HG03196 (cell line): Measurements from ENCODE around the gene COL4A1.

Source experiments
- ATAC-seq: cut with Tn5 transposase; IDR thresholded peaks from one replicate; pipeline ENCODE4 v1.9.1; 2021; ENCODE audit not compliant: unreplicated experiment

COL4A1 gene

DNA sequence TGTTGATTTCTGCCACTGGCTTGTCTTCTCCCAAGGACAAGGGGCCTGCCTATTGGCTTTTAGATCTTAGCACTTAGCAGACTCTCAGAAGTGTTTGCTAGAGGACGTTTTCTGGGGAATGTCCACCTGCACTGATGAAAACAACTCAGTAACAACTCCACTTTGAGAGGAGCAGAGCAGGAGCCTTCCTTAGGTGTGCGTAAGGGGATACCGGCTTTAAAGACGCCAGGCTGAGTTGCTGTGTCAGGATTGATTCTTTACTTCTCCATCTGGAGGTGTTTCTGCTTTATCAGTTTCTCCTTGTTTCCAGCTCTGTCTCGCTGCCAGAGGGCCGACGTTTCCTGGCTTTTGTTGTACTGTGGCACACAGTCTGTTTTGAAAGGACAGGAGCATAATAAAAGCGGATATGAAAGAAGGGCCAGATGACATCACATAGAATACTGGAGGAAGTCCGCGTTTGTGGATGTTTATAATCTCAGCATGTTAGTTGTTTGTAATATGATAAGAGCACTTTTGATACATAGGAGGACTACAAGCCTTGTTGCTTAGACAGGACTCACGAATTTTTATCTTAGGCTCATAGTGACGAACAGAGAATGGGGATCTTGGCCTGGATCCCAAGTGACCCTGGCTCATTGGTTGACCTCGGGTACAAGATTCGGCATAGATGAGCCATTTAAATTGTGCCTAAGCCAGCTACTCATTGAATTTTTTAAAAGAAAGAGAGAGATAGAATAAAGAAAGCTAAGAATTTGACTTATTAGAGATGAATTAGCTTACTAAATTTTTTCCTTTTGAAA, 34.7 kb upstream of the COL4A1 start:
- ATAC-seq: no peak

DNA sequence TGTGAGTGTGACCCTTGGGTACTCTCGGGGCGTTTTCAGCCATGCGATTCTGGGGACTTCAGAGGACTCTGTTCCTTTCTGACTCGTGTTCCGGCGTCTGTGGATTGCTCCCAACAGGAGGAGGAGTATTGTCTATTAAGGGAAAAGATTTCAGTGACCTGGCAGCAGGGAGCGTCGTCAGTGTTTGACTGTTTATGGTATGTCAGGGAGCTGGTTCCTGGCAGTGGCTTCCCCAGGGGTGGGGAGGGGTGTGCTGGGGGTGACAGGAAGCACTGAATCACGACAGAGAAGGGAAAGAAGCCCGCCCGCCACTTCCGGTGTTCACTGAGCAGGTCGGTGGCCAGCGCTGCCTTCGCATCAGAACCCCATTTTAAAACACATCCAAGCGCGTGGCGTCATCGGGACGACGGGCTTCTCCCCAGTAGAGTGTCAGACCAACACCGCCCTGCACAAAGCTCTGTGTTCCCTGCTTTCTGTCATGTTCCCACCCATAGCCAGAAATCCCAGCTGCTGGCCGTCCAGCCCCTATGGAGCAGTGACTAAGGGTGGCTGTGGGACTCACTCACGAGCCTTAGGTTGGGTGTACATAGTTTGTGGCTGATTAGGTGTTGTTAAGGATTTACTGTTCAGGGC, 34.0 kb upstream of the COL4A1 start:
- no peak for ATAC-seq

DNA sequence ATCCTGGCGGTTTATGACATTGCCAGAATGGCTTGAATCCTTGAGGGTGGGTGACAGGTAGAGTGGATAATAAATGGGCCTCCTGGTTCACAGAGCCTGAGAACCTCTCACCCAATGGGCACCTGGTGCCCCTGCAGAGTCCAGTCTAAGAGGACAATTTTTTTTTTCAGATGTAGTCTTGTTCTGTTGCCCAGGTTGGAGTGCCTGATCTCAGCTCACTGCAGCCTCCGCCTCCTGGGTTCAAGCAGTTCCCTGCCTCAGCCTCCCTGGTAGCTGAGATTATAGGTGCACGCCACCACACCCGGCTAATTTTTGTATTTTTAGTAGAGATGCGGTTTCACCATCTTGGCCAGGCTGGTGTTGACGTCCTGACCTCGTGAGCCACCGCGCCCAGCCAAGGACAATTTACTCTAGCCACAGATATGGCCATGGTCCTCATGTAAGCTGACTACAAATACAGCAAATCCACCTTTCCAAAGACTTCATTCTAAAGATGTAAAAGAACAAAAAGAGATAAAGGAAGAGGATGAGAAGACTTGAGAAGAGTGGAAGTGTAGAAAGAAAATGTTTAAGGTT, 33.1 kb upstream of the COL4A1 start:
- ATAC-seq: no peak

DNA sequence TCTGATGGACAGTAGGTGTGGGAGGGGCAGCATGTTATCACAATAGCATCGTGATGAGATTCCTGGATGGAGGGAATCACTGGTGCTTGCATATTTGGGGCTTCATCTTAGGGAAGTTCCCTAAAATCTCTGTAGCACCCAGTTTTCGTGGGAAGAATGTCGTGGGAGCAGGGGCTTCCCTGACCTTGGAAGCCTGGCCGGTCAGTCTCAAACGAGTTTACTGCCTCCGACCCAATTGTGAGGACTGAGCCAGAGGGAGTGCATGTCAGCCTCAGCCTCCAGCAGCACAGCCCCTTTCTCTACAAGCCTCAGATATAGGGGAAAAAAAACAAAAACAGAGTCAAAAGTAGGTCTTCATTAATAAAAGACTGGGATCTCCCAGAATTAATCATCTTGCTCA, 32.3 kb upstream of the COL4A1 start:
- no peak for ATAC-seq

DNA sequence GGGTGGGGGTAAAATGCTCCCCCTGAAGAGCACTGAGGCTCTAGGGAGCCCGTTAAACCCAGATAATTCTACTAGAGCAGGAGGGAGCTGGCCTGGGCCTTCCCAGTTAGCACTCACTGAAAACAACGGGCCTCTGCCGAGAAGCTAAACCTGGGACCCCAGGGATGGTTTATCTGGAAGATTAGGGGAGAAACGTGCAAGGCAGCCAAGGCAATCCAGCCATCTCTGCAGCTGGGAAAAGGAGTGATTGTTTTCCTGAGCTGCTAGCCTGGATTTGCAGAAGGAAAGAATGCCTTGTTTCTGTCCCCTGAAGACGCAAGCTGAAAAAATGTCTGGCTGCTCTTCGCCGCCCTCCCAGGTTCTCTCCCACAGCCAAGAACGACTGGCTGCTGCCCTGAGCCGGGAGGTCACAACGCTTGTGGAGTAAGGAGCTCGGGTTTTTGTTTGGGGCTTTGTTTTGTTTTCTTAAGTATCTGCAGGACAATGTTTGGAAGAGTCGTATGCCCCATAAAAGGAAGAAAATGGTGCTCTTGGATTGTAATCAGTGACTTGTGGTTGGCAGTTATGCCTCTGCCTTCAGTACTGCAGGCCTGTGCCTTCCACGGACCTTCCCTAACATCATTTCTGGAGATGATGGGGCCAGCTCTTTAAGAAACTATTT, 31.6 kb upstream of the COL4A1 start:
- ATAC-seq: no peak

DNA sequence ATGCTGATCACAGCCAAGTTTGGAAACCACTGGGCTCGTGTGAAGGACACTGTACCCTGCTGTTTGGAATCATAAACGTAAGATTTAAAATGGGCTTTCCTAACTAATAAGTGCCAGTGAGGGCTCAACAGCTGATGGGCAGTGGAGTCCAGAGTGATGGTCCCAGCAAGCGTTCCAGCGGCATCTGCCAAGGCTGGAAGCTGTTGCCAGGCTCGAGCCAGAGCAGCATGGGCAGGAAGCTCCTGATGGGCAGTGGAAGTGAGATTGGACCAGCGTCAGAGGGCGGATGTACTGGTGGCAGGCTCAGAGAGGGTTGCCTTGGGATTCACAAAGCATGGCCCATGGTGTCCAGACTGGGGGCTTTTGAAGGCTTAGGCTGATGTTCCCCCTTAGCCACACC, 30.3 kb upstream of the COL4A1 start:
- no peak for ATAC-seq

DNA sequence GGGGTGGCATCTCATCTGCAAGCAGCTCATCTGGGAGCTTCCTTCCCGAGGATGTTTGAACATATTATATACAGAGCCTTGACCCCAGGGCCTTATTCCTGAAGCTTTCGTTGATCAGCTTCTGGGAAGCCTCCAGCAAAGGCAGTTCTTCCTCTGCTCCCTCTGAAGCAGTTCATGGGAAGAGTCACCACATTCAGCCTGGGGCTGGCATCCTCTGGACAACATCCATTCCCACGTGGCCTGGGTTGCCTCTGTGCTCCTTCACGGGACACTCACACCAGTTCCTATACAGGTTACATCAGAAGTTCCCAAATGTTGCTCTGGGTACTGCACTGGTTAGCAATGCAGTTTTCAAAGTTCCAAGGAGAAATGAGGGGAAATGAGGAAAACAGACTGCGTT, 29.7 kb upstream of the COL4A1 start:
- ATAC-seq: no peak

DNA sequence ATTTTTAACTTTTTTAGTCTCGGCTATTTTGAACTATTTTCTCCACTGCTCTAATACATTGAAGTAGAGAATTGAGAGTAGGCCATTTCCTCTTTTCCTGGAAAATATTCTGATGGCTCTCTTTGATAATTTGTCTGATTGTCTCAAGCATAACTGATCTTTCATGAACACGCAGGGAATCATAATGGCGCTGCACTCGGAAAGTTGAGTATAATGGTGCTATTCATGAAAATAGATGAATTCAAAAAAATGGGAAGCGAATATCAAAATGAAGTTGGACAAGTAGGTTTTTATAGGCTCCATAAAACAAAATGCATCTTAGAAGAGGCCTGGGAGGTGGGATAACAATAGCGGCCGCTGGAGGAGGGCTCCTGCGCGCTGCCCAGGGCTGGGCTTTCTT, 29.2 kb upstream of the COL4A1 start:
- ATAC-seq: no peak

DNA sequence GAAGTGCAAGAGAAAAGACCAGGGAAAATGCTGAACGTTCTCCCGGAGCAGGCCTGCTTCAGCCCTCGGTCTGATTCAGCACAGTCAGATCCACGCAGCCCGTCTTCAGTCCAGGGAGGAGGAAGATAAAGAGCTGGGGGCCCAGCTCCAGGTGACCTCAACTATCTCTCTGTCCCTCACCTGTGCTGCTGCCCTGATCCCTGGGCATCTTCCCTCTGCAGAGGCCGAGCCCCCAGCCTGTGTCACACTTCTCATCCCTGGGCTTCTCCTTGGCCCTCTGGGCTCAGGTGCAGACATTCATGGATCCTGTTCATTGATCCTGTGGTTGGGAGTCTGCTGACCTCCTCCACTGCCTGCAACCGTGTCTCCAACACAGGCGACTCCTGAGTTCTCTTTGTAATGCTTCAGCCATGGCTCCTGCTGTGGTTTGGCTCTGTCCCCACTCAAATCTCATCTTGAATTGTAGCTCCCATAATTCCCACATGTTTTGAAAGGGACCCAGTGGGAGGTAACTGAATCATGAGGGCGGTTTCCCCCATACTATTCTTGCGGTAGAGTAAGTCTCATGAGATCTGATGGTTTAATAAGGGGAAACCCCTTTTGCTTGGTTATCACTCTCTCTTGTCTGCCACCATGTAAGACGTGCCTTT, 28.0 kb upstream of the COL4A1 start:
- ATAC-seq: no peak

DNA sequence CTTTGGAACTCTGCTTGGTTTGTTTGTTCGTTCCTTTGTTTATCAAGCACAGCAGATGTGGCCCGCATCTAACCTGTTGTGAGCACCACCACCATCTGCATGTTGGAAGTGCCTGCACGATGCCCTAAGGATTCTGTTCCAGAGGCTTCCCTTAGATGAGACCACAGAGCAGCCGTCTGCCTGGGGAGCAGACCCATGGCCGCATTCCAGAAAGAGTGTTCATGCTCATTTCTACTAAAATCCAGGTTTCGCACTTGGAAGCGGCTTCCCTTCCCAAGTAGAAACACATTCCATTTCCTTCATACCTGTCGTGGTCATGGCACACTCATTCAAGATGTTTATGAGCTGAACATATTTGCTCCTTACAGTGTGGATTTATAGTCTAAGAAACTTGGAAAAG, 27.3 kb upstream of the COL4A1 start:
- no peak for ATAC-seq

DNA sequence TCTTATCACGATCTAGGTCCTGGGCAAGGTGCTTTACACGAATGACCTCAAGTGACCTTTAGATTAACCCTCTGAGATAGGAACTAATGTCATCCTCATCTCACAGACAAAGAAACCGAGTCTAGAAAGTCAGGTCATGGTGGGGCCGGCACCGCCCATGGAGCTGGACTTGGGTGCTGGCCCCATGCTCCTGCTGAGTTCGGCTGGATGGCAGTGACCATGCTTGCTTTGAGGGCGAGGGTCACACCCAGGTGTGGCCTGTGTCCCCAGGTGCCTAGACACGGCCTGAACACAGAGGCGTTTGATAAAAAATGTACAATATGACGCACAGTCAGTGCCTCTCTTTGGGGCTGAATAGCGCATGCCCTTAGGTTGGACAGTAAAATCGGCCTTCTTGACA, 26.9 kb upstream of the COL4A1 start:
- ATAC-seq: no peak

DNA sequence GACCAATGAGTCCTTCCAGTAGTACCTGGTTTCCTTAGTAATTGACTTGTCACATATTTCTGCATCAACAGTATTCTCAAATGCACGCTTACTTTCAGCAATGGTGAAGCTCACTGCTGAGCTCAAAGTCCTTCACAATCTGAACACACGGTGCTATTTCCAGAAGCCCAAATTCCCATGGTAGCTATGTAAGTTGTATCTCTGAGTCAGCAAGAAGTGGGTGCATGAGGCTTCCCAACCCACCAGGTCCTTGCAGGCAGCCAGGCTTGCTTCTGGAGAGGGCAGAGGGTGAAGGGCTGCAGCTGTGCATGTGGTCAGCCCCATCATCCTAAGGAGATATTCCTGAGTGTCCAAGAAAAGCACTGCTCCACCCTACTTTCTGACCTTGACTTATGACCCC, 25.8 kb upstream of the COL4A1 start:
- ATAC-seq: no peak

DNA sequence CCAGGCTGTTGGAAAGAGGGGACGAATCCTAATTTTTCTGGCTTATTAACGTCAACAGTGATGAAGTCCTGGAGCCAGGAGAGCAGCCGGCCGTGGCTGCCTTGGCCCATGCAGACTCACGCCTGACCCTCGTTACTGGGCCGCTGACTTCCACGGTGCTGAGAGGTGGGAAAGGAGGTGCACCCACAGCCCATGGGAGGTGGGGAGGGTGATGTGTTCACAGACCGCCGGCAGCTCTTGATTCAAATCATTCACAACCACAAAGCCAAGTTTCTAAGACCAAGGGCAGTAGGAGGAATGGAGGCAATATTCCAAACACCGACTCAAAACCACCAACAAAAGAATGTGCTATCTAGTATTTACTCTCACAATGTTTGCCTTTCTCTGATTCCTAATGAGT, 24.4 kb upstream of the COL4A1 start:
- no peak for ATAC-seq

DNA sequence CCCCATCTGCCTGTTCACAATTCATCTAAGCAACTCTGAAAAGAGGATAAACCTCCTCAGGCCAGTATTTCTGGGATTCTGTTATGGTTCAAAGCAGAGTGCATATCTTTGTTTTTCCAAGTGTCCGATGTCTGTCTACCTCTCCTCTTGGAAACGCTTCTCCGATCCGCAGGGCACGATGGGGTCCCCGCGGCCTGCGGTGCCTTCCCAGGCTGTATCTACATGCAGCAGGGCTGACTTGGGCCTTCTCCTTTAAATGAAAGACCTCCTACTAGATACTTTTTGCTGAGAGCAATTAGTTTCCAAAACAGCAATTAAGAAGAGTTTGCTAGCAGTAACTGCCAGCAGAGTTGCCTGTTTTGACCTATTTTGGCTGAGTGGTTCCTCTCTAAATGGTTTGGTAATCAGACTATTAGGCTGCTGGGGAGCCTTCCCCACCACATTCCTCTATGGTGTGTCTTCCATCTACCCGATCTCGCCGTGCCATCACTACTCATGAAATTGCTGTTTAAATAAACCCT, 23.6 kb upstream of the COL4A1 start:
- no peak for ATAC-seq

DNA sequence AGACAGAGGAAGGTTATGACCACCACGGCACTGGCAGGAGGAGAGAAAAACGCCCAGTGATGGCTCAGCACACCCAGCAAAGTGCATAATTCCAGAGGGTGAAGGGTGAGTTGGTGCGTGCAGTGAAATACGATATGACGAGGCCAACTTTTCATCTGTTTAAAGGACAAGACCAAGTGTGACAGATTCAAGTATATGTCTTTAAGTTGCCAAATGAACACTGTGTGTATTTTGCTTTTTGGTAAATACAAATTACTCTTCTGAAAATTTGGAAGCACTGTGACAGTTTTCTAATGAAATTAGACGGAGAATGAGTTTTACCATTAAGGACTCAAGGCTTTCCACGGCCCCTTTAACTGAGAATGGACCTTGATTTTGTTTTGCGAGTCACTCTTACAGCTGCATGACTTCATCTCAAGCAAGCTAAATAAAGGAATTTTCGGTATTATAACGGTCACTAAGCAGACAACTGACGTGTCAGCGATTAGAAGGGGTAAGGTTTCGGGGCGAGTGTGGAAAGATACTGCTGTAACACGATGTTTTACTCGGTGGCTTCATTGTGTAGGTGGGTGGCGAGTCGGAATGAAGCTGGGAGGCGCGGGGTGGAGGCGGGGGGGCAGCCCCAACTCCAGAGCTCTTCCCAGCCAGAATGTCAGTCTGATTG, 23.0 kb upstream of the COL4A1 start:
- no peak for ATAC-seq

DNA sequence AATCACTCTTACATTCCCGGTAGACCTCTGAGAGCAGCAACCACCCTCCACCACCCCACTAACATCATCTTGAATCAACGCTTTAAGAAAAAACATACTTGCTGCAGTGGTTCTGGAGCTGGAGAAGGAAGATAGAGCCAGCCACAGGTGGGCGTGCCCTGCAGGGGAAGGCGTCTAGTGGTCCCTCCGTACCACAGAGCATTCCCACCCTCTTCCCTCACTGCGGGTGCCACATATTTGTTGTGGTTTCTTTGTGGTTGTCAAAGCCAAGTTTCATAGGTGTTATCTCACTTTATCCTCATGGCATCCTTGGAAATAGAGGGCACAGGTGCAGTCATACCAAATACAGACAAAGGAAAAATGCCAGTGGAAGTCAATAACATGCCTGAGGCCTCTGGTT, 22.3 kb upstream of the COL4A1 start:
- ATAC-seq: no peak

DNA sequence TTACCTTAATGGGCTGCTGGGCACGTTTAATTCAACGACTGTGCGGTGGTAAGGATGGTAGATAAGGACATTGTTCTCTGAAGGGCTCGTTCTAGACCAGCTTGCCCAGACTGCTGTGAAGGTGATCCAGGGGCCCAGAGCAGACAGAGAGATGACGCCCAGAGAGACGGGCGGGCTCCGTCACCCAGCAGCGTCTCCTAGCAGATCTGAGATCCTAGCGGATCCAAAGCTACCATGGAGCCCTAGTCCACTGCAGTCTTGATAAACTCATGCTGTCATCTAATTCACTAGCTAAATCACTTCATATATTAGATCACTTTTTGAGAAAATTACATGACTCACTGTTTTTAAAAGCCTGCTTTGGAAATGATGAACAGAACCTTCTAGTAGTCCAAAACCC, 21.6 kb upstream of the COL4A1 start:
- ATAC-seq: no peak

DNA sequence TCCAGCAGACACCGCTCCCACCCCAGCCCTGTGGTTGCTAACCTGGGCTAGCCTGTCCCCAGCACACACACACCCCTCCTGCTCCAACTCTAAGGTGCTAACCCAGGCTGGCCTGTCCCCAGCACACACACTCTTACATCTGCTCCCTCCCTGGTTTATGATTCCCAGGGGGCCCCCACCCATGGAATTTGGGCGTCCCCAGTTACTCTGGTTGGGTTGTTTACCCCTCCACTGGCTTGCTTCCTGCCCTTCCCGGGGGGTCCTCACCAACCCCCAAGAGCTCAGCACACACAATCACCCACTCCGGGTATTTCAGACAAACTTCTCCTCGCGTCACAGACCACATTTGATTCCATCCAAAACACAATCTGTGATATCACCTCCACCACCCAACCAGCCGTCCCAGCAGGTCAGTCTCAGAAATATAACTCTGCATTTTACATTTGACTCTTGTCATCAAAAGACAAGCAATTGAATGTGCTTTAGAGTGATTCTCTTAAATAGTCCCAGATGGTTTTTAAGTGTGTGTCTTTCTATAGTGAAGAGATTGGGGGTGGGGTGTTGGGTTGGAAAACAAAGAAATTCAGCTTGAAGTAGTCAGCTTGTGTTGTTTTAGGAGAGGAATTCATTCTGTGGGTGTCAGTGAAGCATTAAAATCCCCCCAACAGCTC, 20.2 kb upstream of the COL4A1 start:
- no peak for ATAC-seq

DNA sequence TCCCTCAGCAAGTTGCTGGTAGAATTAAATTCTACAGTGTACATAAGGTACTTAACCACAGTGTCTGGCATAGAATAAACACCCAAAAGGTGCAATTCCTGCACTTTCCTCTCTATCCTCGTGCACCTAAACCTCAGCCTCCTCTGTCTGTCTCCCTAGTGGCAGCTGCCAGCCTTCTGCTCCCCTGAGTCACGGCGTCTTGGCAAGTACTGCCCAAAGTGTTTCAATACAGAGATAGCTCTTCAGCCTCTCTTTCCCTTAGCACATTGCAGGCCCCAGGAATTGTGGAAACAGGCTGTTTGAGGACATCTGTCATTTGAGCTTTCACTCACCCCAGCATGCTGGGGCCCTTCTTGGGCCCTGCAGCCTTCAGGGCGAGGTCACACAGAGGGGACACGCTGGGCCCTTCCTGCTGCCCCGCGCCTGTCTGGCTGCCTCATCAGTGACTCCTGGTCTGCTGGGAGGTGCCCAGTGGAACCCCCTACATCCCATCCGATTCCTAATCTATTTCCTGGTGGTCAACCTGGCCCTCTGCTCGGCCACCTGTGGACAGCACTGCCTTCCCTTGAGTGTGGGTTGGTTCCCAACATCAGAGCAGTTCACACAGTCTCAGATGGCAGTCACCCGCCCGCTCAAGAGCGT, 19.4 kb upstream of the COL4A1 start:
- ATAC-seq: no peak
